DND-41 (cell line): ENCODE measurements around the gene ME2.

Experiments used
- CTCF ChIP-seq: IDR thresholded peaks from 2 replicates; pipeline ENCODE4 v1.5.1; 2012; ENCODE audit warnings: borderline replicate concordance, low read length, moderate library complexity, mild to moderate bottlenecking; ENCODE audit not compliant: poor library complexity, severe bottlenecking; ENCODE audit errors: extremely low read depth
- EZH2 ChIP-seq: IDR thresholded peaks from 3 replicates; pipeline ENCODE4 v1.6.1; 2012; ENCODE audit warnings: borderline replicate concordance, low read depth, mild to moderate bottlenecking, moderate library complexity, low read length, inconsistent platforms; ENCODE audit not compliant: severe bottlenecking

- TF ChIP-seq CTCF (no peak), EZH2 (no peak)
Measured at GRCh38 chr18:50877545-50878265, 1.2 kb upstream of the ME2 start.
